Smooth muscle cell (in vitro differentiated cells): ENCODE measurements around the gene GATA3. TPM values are rescaled to one million over a fixed set of nuclear protein-coding genes. Genes with fewer than 3 reads are reported as not detected.

ENCODE experiments used
- DNase-seq: peaks from one replicate; lab custom pipeline; 2025; ENCODE audit not compliant: unreplicated experiment; lab: John Stamatoyannopoulos, UW
- H2AFZ ChIP-seq: fragments of 200-600 bp; sonication (generic); 2 replicates; pipeline ENCODE4 v1.6.0; 2016; ENCODE audit warnings: antibody characterized with exemption, low read depth, mild to moderate bottlenecking
- H3F3A ChIP-seq: fragments of 200-600 bp; sonication (generic); 2 replicates; pipeline ENCODE4 v1.6.0; 2017; ENCODE audit warnings: antibody characterized with exemption, low read depth
- H3K27ac ChIP-seq: fragments of 200-600 bp; sonication (generic); 2 replicates; pipeline ENCODE4 v1.5.1; 2016; ENCODE audit warnings: low read depth, mild to moderate bottlenecking
- H3K27me3 ChIP-seq: fragments of 200-600 bp; sonication (generic); 2 replicates; pipeline ENCODE4 v1.6.1; 2016; ENCODE audit warnings: low read depth, mild to moderate bottlenecking
- H3K36me3 ChIP-seq: fragments of 200-600 bp; sonication (generic); 2 replicates; pipeline ENCODE4 v1.5.1; 2016; ENCODE audit warnings: low read depth
- H3K4me1 ChIP-seq: fragments of 200-600 bp; sonication (generic); 2 replicates; pipeline ENCODE4 v1.5.1; 2016; ENCODE audit warnings: low read depth
- H3K4me2 ChIP-seq: fragments of 200-600 bp; sonication (generic); 2 replicates; pipeline ENCODE4 v1.6.0; 2016; ENCODE audit warnings: mild to moderate bottlenecking
- H3K4me3 ChIP-seq: fragments of 200-600 bp; sonication (generic); 2 replicates; pipeline ENCODE4 v1.5.1; 2016; ENCODE audit warnings: mild to moderate bottlenecking
- H3K79me2 ChIP-seq: fragments of 200-600 bp; sonication (generic); 2 replicates; pipeline ENCODE4 v1.6.0; 2016; ENCODE audit warnings: low read depth, mild to moderate bottlenecking
- H3K9ac ChIP-seq: fragments of 200-600 bp; sonication (generic); 2 replicates; pipeline ENCODE4 v1.6.0; 2016; ENCODE audit warnings: low read depth
- H3K9me3 ChIP-seq: fragments of 200-600 bp; sonication (generic); replicated peaks from 2 replicates; pipeline ENCODE4 v1.5.1; 2016; ENCODE audit warnings: low read depth
- H4K20me1 ChIP-seq: fragments of 200-600 bp; sonication (generic); 2 replicates; pipeline ENCODE4 v1.6.0; 2016; ENCODE audit warnings: low read depth
- CTCF ChIP-seq: fragments of 200-600 bp; sonication (generic); IDR thresholded peaks from 2 replicates; pipeline ENCODE4 v1.5.1; 2017; ENCODE audit warnings: borderline replicate concordance, mild to moderate bottlenecking, antibody characterized with exemption; ENCODE audit not compliant: insufficient read depth, poor library complexity, severe bottlenecking
- WGBS: methylation state at CpG from one replicate; pipeline ENCODE4 v1.1.7; 2016; ENCODE audit warnings: low lambda C conversion rate; 5-methylcytosine and 5-hydroxymethylcytosine counted together
- polyA plus RNA-seq: library from polyadenylated mRNA; unstranded; fragments of >200 nt; fragmentation: Nextera tagmentation; extraction: Ambion mirVana; gene quantifications from 2 replicates; pipeline ENCODE4 v1.2.1, GENCODE V29; 2016
- total RNA-seq: library from RNA; depleted of rRNA; stranded (reverse); fragments of >200 nt; gene quantifications from 2 replicates; pipeline ENCODE4 v1.2.3, GENCODE V29; 2014

The GATA3 gene
- total and polyA plus RNA-seq, 2 experiments from 2014 or later: 5.2 to 6.9 TPM

- DNase-seq: no peak
- Histone ChIP-seq H3K27ac (no peak overlapping the region), H2AFZ (peak overlapping the region; percentile 34), H3F3A (no peaks in the 10 kb centered on the region), H3K9ac (no peak overlapping the region), H3K4me2 (peak overlapping the region; percentile 85), H3K9me3 (no peaks in the 10 kb centered on the region), H4K20me1 (no peaks in the 10 kb centered on the region), H3K4me3 (peak overlapping the region; percentile 48), H3K79me2 (peaks cover 1% of the 10 kb centered on the region), H3K4me1 (peaks cover 33% of the 10 kb centered on the region), H3K27me3 (peaks cover 100% of the 10 kb centered on the region), H3K36me3 (no peaks in the 10 kb centered on the region)
- no peak for TF ChIP-seq CTCF
- WGBS: 1% methylated on average over 32 of the region's 32 CpGs
These were observed 9.4 kb upstream of the GATA3 start for GRCh38 chr10:8044908-8045725.

DNA sequence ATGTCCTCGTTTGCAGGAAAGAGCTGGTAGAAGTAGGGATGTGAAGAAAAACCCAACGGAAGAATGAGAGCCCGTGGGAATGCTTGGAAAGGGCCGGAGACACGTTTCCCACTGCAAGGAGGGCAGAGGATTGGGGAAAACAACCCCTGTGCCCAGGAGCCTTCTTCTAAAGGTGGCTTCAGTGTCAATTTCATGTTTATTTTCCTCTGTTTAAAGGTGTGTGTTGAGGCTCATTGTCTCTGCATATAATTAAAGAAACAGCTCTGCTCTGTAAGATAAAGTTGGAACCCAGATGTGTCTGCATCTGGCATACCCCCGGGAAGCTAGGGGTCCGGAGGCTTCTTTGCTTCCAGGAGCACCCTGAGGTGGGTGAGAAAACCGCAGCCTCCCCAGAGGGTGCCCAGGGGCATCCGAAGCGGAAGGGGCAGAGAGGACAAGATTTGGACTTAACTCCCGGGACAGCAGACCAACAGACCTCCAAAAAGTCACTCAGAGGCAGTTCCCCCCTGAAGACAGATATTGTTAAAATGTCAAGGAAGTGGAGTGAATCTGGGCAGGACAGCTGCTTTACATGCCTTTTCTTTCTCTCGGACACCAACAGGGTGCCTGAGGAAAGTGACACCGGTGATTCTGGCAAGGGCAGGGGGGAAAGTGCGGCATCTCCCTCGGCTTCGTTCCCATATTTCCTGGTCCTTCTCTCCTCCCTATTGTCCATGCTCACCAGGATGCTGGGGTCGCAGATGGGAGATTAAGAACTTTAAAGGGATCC, 8.6 kb upstream of the GATA3 start:
- 3% methylated on average over 17 of the region's 17 CpGs for WGBS
- H4K20me1 ChIP-seq: no peaks in the 10 kb centered on the region
- peak overlapping the region; percentile 34 for H2AFZ ChIP-seq
- H3K9ac ChIP-seq: no peak overlapping the region
- no peaks in the 10 kb centered on the region for H3F3A ChIP-seq
- no peak for TF ChIP-seq CTCF
- DNase-seq: no peak
- peaks cover 100% of the 10 kb centered on the region for H3K27me3 ChIP-seq
- H3K27ac ChIP-seq: no peak overlapping the region
- no peaks in the 10 kb centered on the region for H3K9me3 ChIP-seq
- peak overlapping the region; percentile 85 for H3K4me2 ChIP-seq
- H3K79me2 ChIP-seq: peaks cover 2% of the 10 kb centered on the region
- H3K4me1 ChIP-seq: peaks cover 41% of the 10 kb centered on the region
- H3K36me3 ChIP-seq: no peaks in the 10 kb centered on the region
- peak overlapping the region; percentile 48 for H3K4me3 ChIP-seq

- Histone ChIP-seq H2AFZ (no peak overlapping the region), H3K36me3 (no peaks in the 10 kb centered on the region), H3K79me2 (peaks cover 2% of the 10 kb centered on the region), H4K20me1 (no peaks in the 10 kb centered on the region), H3K4me2 (no peak overlapping the region), H3K4me3 (no peak overlapping the region), H3K9me3 (no peaks in the 10 kb centered on the region), H3K27me3 (peaks cover 100% of the 10 kb centered on the region), H3K4me1 (peaks cover 51% of the 10 kb centered on the region), H3K27ac (no peak overlapping the region), H3K9ac (no peak overlapping the region), H3F3A (no peaks in the 10 kb centered on the region)
- DNase-seq: no peak
- 5% methylated on average over 29 of the region's 30 CpGs for WGBS
- no peak for TF ChIP-seq CTCF
These were observed 6.8 kb upstream of the GATA3 start for GRCh38 chr10:8047452-8048280.
